H1 (cell line): Measurements from ENCODE around the gene TBC1D22A. TPM values are rescaled to one million over a fixed set of nuclear protein-coding genes. Genes with fewer than 3 reads are reported as not detected.

Experiments
- ATF3 ChIP-seq: IDR thresholded peaks from 2 replicates; pipeline ENCODE4 v1.6.1; 2011; ENCODE audit warnings: low read depth, mild to moderate bottlenecking, low read length; ENCODE audit not compliant: insufficient read depth
- CBX5 ChIP-seq: fragments of 300-800, 300-1000 bp; sonication (generic); IDR thresholded peaks from 2 replicates; pipeline ENCODE4 v1.7.1; 2016; ENCODE audit warnings: antibody characterized with exemption, low read length, low read depth
- CEBPB ChIP-seq: IDR thresholded peaks from 2 replicates; pipeline ENCODE4 v1.6.1; 2012; ENCODE audit warnings: low read depth, low read length
- FOSL1 ChIP-seq: IDR thresholded peaks from 2 replicates; pipeline ENCODE4 v1.6.1; 2011; ENCODE audit warnings: mild to moderate bottlenecking, low read depth, low read length, moderate library complexity; ENCODE audit not compliant: insufficient read depth
- HDAC6 ChIP-seq: IDR thresholded peaks from one replicate; pipeline ENCODE4 v1.7.1; 2012; ENCODE audit warnings: low read depth, mild to moderate bottlenecking, inconsistent platforms, low read length, moderate library complexity
- MAFK ChIP-seq: IDR thresholded peaks from 2 replicates; pipeline ENCODE4 v1.6.1; 2012; ENCODE audit warnings: low read depth, mild to moderate bottlenecking, improper control_type of control experiment, low read length
- PHF8 ChIP-seq: fragments of 200-600 bp; sonication (generic); conservative IDR thresholded peaks from 2 replicates; pipeline ENCODE4 v1.7.1; 2012; ENCODE audit warnings: low read depth, mild to moderate bottlenecking, inconsistent platforms, low read length, moderate library complexity
- polyA plus RNA-seq, 7 experiments: library from polyadenylated mRNA; depleted of rRNA in 3 of 7; stranded (reverse) in 5 of 7; unstranded in 2 of 7; fragments of >200 nt in 5 of 7; fragments of 200-250 nt in 2 of 7; gene quantifications; 1 replicate in 5 of 7; 2 replicates in 1 of 7; 4 replicates in 1 of 7; pipeline versions ENCODE4 v1.2.1 to v1.2.3, GENCODE V29; 2011 to 2013; ENCODE audit warnings: missing spikeins in 2 of 7, mixed read lengths in 2 of 7
- total RNA-seq: library from RNA; stranded (reverse); fragmentation: NEBNext Ultra II Directional; extraction: Animal tissue kit (Norgen Biotek cat#: 25700); gene quantifications from 2 replicates; pipeline ENCODE4 v1.2.1, GENCODE V29; 2021
- TF ChIP-seq, protein P1 (sequence below): fragments of 300-600 bp; sonication (generic); IDR thresholded peaks from 2 replicates; pipeline ENCODE4 v1.7.1; 2012; ENCODE audit warnings: low read length, moderate library complexity, mild to moderate bottlenecking, inconsistent platforms; ENCODE audit not compliant: insufficient replicate concordance
- TF ChIP-seq, protein P2 (sequence below), 3 experiments: IDR thresholded peaks; 1 replicate in 2 of 3; 2 replicates in 1 of 3; pipeline versions ENCODE4 v1.5.1 to v1.6.1; 2011; ENCODE audit warnings: low read length in 3 of 3, mild to moderate bottlenecking in 3 of 3, inconsistent platforms in 2 of 3, low read depth in 1 of 3, moderate library complexity in 1 of 3; ENCODE audit not compliant: insufficient read depth in 1 of 3; ENCODE audit errors: control extremely low read depth in 1 of 3

The TBC1D22A gene
- total and polyA plus RNA-seq, 2 of the 8 experiments (the other 6 are each of a cell fraction or from before 2014, with no cell fraction given): 11.9 to 18.4 TPM

GRCh38 chr22:46968848-46969247 lies 206.4 kb downstream of the TBC1D22A start (continued):
- TF ChIP-seq, protein P1, sequence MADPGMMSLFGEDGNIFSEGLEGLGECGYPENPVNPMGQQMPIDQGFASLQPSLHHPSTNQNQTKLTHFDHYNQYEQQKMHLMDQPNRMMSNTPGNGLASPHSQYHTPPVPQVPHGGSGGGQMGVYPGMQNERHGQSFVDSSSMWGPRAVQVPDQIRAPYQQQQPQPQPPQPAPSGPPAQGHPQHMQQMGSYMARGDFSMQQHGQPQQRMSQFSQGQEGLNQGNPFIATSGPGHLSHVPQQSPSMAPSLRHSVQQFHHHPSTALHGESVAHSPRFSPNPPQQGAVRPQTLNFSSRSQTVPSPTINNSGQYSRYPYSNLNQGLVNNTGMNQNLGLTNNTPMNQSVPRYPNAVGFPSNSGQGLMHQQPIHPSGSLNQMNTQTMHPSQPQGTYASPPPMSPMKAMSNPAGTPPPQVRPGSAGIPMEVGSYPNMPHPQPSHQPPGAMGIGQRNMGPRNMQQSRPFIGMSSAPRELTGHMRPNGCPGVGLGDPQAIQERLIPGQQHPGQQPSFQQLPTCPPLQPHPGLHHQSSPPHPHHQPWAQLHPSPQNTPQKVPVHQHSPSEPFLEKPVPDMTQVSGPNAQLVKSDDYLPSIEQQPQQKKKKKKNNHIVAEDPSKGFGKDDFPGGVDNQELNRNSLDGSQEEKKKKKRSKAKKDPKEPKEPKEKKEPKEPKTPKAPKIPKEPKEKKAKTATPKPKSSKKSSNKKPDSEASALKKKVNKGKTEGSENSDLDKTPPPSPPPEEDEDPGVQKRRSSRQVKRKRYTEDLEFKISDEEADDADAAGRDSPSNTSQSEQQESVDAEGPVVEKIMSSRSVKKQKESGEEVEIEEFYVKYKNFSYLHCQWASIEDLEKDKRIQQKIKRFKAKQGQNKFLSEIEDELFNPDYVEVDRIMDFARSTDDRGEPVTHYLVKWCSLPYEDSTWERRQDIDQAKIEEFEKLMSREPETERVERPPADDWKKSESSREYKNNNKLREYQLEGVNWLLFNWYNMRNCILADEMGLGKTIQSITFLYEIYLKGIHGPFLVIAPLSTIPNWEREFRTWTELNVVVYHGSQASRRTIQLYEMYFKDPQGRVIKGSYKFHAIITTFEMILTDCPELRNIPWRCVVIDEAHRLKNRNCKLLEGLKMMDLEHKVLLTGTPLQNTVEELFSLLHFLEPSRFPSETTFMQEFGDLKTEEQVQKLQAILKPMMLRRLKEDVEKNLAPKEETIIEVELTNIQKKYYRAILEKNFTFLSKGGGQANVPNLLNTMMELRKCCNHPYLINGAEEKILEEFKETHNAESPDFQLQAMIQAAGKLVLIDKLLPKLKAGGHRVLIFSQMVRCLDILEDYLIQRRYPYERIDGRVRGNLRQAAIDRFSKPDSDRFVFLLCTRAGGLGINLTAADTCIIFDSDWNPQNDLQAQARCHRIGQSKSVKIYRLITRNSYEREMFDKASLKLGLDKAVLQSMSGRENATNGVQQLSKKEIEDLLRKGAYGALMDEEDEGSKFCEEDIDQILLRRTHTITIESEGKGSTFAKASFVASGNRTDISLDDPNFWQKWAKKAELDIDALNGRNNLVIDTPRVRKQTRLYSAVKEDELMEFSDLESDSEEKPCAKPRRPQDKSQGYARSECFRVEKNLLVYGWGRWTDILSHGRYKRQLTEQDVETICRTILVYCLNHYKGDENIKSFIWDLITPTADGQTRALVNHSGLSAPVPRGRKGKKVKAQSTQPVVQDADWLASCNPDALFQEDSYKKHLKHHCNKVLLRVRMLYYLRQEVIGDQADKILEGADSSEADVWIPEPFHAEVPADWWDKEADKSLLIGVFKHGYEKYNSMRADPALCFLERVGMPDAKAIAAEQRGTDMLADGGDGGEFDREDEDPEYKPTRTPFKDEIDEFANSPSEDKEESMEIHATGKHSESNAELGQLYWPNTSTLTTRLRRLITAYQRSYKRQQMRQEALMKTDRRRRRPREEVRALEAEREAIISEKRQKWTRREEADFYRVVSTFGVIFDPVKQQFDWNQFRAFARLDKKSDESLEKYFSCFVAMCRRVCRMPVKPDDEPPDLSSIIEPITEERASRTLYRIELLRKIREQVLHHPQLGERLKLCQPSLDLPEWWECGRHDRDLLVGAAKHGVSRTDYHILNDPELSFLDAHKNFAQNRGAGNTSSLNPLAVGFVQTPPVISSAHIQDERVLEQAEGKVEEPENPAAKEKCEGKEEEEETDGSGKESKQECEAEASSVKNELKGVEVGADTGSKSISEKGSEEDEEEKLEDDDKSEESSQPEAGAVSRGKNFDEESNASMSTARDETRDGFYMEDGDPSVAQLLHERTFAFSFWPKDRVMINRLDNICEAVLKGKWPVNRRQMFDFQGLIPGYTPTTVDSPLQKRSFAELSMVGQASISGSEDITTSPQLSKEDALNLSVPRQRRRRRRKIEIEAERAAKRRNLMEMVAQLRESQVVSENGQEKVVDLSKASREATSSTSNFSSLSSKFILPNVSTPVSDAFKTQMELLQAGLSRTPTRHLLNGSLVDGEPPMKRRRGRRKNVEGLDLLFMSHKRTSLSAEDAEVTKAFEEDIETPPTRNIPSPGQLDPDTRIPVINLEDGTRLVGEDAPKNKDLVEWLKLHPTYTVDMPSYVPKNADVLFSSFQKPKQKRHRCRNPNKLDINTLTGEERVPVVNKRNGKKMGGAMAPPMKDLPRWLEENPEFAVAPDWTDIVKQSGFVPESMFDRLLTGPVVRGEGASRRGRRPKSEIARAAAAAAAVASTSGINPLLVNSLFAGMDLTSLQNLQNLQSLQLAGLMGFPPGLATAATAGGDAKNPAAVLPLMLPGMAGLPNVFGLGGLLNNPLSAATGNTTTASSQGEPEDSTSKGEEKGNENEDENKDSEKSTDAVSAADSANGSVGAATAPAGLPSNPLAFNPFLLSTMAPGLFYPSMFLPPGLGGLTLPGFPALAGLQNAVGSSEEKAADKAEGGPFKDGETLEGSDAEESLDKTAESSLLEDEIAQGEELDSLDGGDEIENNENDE: no peak
- TF ChIP-seq CBX5 (no peak), FOSL1 (no peak), PHF8 (no peak), CEBPB (no peak), HDAC6 (no peak), MAFK (no peak), ATF3 (no peak)
- TF ChIP-seq, protein P2, sequence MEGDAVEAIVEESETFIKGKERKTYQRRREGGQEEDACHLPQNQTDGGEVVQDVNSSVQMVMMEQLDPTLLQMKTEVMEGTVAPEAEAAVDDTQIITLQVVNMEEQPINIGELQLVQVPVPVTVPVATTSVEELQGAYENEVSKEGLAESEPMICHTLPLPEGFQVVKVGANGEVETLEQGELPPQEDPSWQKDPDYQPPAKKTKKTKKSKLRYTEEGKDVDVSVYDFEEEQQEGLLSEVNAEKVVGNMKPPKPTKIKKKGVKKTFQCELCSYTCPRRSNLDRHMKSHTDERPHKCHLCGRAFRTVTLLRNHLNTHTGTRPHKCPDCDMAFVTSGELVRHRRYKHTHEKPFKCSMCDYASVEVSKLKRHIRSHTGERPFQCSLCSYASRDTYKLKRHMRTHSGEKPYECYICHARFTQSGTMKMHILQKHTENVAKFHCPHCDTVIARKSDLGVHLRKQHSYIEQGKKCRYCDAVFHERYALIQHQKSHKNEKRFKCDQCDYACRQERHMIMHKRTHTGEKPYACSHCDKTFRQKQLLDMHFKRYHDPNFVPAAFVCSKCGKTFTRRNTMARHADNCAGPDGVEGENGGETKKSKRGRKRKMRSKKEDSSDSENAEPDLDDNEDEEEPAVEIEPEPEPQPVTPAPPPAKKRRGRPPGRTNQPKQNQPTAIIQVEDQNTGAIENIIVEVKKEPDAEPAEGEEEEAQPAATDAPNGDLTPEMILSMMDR (IDR thresholded peaks at IDR 0.05; ENCODE audit: control extremely low read depth in 1 of 3, insufficient read depth in 1 of 3, low read depth in 1 of 3, low read length in 3 of 3): no peak
